ENCODE data around the gene ZBTB4.

ZBTB4 gene

GRCh38 chr17:7413346-7413985 lies 66.0 kb downstream of the ZBTB4 start:
- Histone ChIP-seq H2BK5ac (ENCODE audit: low read length) (no peak overlapping the region), H2AK5ac (ENCODE audit: low read depth, low read length) (peak overlapping the region; percentile 8)

GRCh38 chr17:7411427-7411750 lies 68.0 kb downstream of the ZBTB4 start:
- no CpG with 5 or more reads among the region's 8 CpGs for WGBS, 2 donors (ENCODE audit: extremely low coverage in 2 of 2, insufficient read length in 2 of 2, insufficient replicate concordance in 1 of 2)
- peaks cover 8 to 18% of the 10 kb centered on the region in 2 donors for H3K4me1 ChIP-seq (ENCODE audit: control insufficient read depth in 2 of 2, insufficient read depth in 1 of 2, low read depth in 1 of 2, low read length in 2 of 2)
- DNase-seq (ENCODE audit: low spot score): no peak
- no peak overlapping the region for H3K4me3 ChIP-seq (ENCODE audit: low read length in 2 of 2)
- no peak overlapping the region for H3K18ac ChIP-seq (ENCODE audit: low read length)
- H4K91ac ChIP-seq (ENCODE audit: low read depth, low read length, poor library complexity): no peak overlapping the region
- peak overlapping the region; percentile 5 for H3K14ac ChIP-seq (ENCODE audit: low read length)
- no peak overlapping the region for H2BK15ac ChIP-seq (ENCODE audit: low read length)
- H4K8ac ChIP-seq (ENCODE audit: low read depth, low read length): no peak overlapping the region
- no peak overlapping the region for H2BK12ac ChIP-seq (ENCODE audit: low read length)
- peaks cover 18% of the 10 kb centered on the region for H3K79me1 ChIP-seq (ENCODE audit: low read depth, low read length)
- H3K4ac ChIP-seq (ENCODE audit: low read length): no peak overlapping the region
- peaks cover 51 to 88% of the 10 kb centered on the region in 2 donors for H3K36me3 ChIP-seq (replicated peaks in 1 of 2; ENCODE audit: control insufficient read depth in 2 of 2, insufficient read depth in 2 of 2, low read length in 2 of 2)
- peaks cover 0 to 2% of the 10 kb centered on the region in 2 donors for H3K9me3 ChIP-seq (replicated peaks in 1 of 2; ENCODE audit: control insufficient read depth in 2 of 2, insufficient read depth in 1 of 2, low read depth in 1 of 2, low read length in 2 of 2)
- no peak overlapping the region for H2AFZ ChIP-seq (ENCODE audit: low read length)
- no peak overlapping the region for H2AK5ac ChIP-seq (ENCODE audit: low read depth, low read length)
- H3K27me3 ChIP-seq (ENCODE audit: control insufficient read depth in 3 of 3, insufficient read depth in 3 of 3, low read depth in 1 of 3, low read length in 3 of 3): no peaks in the 10 kb centered on the region
- no peak overlapping the region for H3K27ac ChIP-seq (replicated peaks; ENCODE audit: low read length)
- no peak overlapping the region for H3K4me2 ChIP-seq (ENCODE audit: insufficient read depth, low read length, poor library complexity, severe bottlenecking)
- no peak overlapping the region for H3K23ac ChIP-seq (ENCODE audit: low read depth, low read length, poor library complexity)
- H2BK120ac ChIP-seq (ENCODE audit: low read depth, low read length): no peak overlapping the region
- peak overlapping the region; percentile 66 for H2BK5ac ChIP-seq (ENCODE audit: low read length)
- no peak overlapping the region for H3K9ac ChIP-seq (ENCODE audit: low read depth, low read length, poor library complexity)

More at GRCh38 chr17:7413346-7413985, 66.0 kb downstream of the ZBTB4 start:
- H3K9ac ChIP-seq (ENCODE audit: low read depth, low read length, poor library complexity): no peak overlapping the region
- H3K18ac ChIP-seq (ENCODE audit: low read length): peak overlapping the region; percentile 16
- H4K91ac ChIP-seq (ENCODE audit: low read depth, low read length, poor library complexity): peak overlapping the region; percentile 53
- no peak overlapping the region for H2AFZ ChIP-seq (ENCODE audit: low read length)
- no peak for DNase-seq (ENCODE audit: low spot score)
- H3K4me1 ChIP-seq (ENCODE audit: control insufficient read depth in 2 of 2, insufficient read depth in 1 of 2, low read depth in 1 of 2, low read length in 2 of 2): peaks cover 10 to 13% of the 10 kb centered on the region in 2 donors
- H3K9me3 ChIP-seq (replicated peaks in 1 of 2; ENCODE audit: control insufficient read depth in 2 of 2, insufficient read depth in 1 of 2, low read depth in 1 of 2, low read length in 2 of 2): peaks cover 0 to 2% of the 10 kb centered on the region in 2 donors
- H2BK12ac ChIP-seq (ENCODE audit: low read length): no peak overlapping the region
- peak overlapping the region; percentile 57 for H3K23ac ChIP-seq (ENCODE audit: low read depth, low read length, poor library complexity)
- no peak overlapping the region for H3K14ac ChIP-seq (ENCODE audit: low read length)
- H3K4me3 ChIP-seq (ENCODE audit: low read length in 2 of 2): no peak overlapping the region
- no peak overlapping the region for H4K8ac ChIP-seq (ENCODE audit: low read depth, low read length)
- H3K27ac ChIP-seq (replicated peaks; ENCODE audit: low read length): no peak overlapping the region
- no CpG with 5 or more reads among the region's 6 CpGs for WGBS, 2 donors (ENCODE audit: extremely low coverage in 2 of 2, insufficient read length in 2 of 2, insufficient replicate concordance in 1 of 2)
- peaks cover 58 to 95% of the 10 kb centered on the region in 2 donors for H3K36me3 ChIP-seq (replicated peaks in 1 of 2; ENCODE audit: control insufficient read depth in 2 of 2, insufficient read depth in 2 of 2, low read length in 2 of 2)
- peaks cover 10% of the 10 kb centered on the region for H3K79me1 ChIP-seq (ENCODE audit: low read depth, low read length)
- no peak overlapping the region for H2BK15ac ChIP-seq (ENCODE audit: low read length)
- H3K4ac ChIP-seq (ENCODE audit: low read length): no peak overlapping the region
- no peak overlapping the region for H3K4me2 ChIP-seq (ENCODE audit: insufficient read depth, low read length, poor library complexity, severe bottlenecking)
- H3K27me3 ChIP-seq (ENCODE audit: control insufficient read depth in 3 of 3, insufficient read depth in 3 of 3, low read depth in 1 of 3, low read length in 3 of 3): no peaks in the 10 kb centered on the region
- no peak overlapping the region for H2BK120ac ChIP-seq (ENCODE audit: low read depth, low read length)

- Histone ChIP-seq H3K14ac (ENCODE audit: low read length) (peak overlapping the region; percentile 38), H2AK5ac (ENCODE audit: low read depth, low read length) (no peak overlapping the region), H3K18ac (ENCODE audit: low read length) (no peak overlapping the region), H4K91ac (ENCODE audit: low read depth, low read length, poor library complexity) (no peak overlapping the region), H4K8ac (ENCODE audit: low read depth, low read length) (peak overlapping the region; percentile 17), H3K27ac (replicated peaks; ENCODE audit: low read length) (no peak overlapping the region), H3K4ac (ENCODE audit: low read length) (no peak overlapping the region), H3K4me1 (ENCODE audit: control insufficient read depth in 2 of 2, insufficient read depth in 1 of 2, low read depth in 1 of 2, low read length in 2 of 2) (peaks cover 12 to 22% of the 10 kb centered on the region in 2 donors), H3K4me2 (ENCODE audit: insufficient read depth, low read length, poor library complexity, severe bottlenecking) (no peak overlapping the region), H2BK5ac (ENCODE audit: low read length) (peak overlapping the region; percentile 66), H2AFZ (ENCODE audit: low read length) (no peak overlapping the region), H3K23ac (ENCODE audit: low read depth, low read length, poor library complexity) (no peak overlapping the region), H3K4me3 (ENCODE audit: low read length in 2 of 2) (peak overlapping the region in 1 of 2 donors; percentile 12), H2BK15ac (ENCODE audit: low read length) (no peak overlapping the region), H2BK120ac (ENCODE audit: low read depth, low read length) (no peak overlapping the region), H2BK12ac (ENCODE audit: low read length) (no peak overlapping the region), H3K9ac (ENCODE audit: low read depth, low read length, poor library complexity) (no peak overlapping the region), H3K27me3 (ENCODE audit: control insufficient read depth in 3 of 3, insufficient read depth in 3 of 3, low read depth in 1 of 3, low read length in 3 of 3) (no peaks in the 10 kb centered on the region), H3K36me3 (replicated peaks in 1 of 2; ENCODE audit: control insufficient read depth in 2 of 2, insufficient read depth in 2 of 2, low read length in 2 of 2) (peaks cover 47 to 82% of the 10 kb centered on the region in 2 donors), H3K9me3 (replicated peaks in 1 of 2; ENCODE audit: control insufficient read depth in 2 of 2, insufficient read depth in 1 of 2, low read depth in 1 of 2, low read length in 2 of 2) (peaks cover 0 to 2% of the 10 kb centered on the region in 2 donors), H3K79me1 (ENCODE audit: low read depth, low read length) (peaks cover 20% of the 10 kb centered on the region)
- DNase-seq (ENCODE audit: low spot score): no peak
- no CpG with 5 or more reads among the region's 25 CpGs for WGBS, 2 donors (ENCODE audit: extremely low coverage in 2 of 2, insufficient read length in 2 of 2, insufficient replicate concordance in 1 of 2)
Measured at GRCh38 chr17:7410634-7411426, 68.6 kb downstream of the ZBTB4 start.

GRCh38 chr17:7409716-7410115 lies 69.7 kb downstream of the ZBTB4 start:
- Histone ChIP-seq H3K79me1 (ENCODE audit: low read depth, low read length) (peaks cover 17% of the 10 kb centered on the region), H3K9ac (ENCODE audit: low read depth, low read length, poor library complexity) (no peak overlapping the region), H3K4ac (ENCODE audit: low read length) (no peak overlapping the region), H4K8ac (ENCODE audit: low read depth, low read length) (no peak overlapping the region), H3K36me3 (replicated peaks in 1 of 2; ENCODE audit: control insufficient read depth in 2 of 2, insufficient read depth in 2 of 2, low read length in 2 of 2) (peaks cover 36 to 71% of the 10 kb centered on the region in 2 donors), H2BK5ac (ENCODE audit: low read length) (no peak overlapping the region), H3K27ac (replicated peaks; ENCODE audit: low read length) (no peak overlapping the region), H3K27me3 (ENCODE audit: control insufficient read depth in 3 of 3, insufficient read depth in 3 of 3, low read depth in 1 of 3, low read length in 3 of 3) (no peaks in the 10 kb centered on the region), H3K18ac (ENCODE audit: low read length) (no peak overlapping the region), H3K9me3 (replicated peaks in 1 of 2; ENCODE audit: control insufficient read depth in 2 of 2, insufficient read depth in 1 of 2, low read depth in 1 of 2, low read length in 2 of 2) (peaks cover 0 to 2% of the 10 kb centered on the region in 2 donors), H4K91ac (ENCODE audit: low read depth, low read length, poor library complexity) (no peak overlapping the region), H2AK5ac (ENCODE audit: low read depth, low read length) (no peak overlapping the region), H2AFZ (ENCODE audit: low read length) (no peak overlapping the region), H3K4me3 (ENCODE audit: low read length in 2 of 2) (no peak overlapping the region), H2BK120ac (ENCODE audit: low read depth, low read length) (no peak overlapping the region), H2BK15ac (ENCODE audit: low read length) (no peak overlapping the region), H3K14ac (ENCODE audit: low read length) (no peak overlapping the region), H2BK12ac (ENCODE audit: low read length) (no peak overlapping the region), H3K23ac (ENCODE audit: low read depth, low read length, poor library complexity) (no peak overlapping the region), H3K4me1 (ENCODE audit: control insufficient read depth in 2 of 2, insufficient read depth in 1 of 2, low read depth in 1 of 2, low read length in 2 of 2) (peaks cover 12 to 24% of the 10 kb centered on the region in 2 donors), H3K4me2 (ENCODE audit: insufficient read depth, low read length, poor library complexity, severe bottlenecking) (no peak overlapping the region)
- DNase-seq (ENCODE audit: low spot score): no peak
- no CpG with 5 or more reads among the region's 6 CpGs for WGBS, 2 donors (ENCODE audit: extremely low coverage in 2 of 2, insufficient read length in 2 of 2, insufficient replicate concordance in 1 of 2)
